HG03558 (cell line): ENCODE measurements around the gene KIAA1671.

ENCODE experiments used
- ATAC-seq: cut with Tn5 transposase; IDR thresholded peaks from one replicate; pipeline ENCODE4 v1.9.1; 2021; ENCODE audit warnings: moderate number of reproducible peaks; ENCODE audit not compliant: unreplicated experiment; ENCODE audit errors: extremely low read depth

KIAA1671 gene

DNA sequence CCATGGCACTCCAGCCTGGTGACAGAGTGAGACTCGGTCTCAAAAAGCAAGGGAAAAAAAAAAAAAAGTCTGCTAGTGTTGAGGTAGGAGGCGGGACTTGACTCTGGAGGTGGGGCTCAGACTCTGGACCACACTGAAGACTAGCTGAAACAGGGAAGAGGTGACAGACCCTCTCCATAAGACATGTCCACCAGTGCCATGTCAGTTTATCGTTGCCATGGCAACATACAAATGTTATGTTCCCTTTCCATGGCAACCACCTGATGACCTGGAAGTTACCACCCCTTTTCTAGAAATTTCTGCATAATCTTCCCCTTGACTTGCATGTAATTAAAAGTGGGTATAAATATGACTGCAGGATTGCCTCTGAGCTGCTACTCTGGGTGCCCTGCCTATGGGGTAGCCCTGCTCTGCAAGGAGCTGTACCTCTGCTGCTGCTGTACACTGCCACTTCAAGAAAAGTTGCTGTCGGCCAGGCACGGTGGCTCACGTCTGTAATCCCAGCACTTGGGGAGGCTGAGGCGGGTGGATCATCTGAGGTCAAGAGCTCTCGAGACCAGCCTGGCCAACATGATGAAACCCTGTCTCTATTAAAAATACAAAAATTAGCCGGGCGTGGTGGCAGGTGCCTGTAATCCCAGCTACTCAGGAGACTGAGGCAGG, 55.1 kb downstream of the KIAA1671 start:
- no peak for ATAC-seq

DNA sequence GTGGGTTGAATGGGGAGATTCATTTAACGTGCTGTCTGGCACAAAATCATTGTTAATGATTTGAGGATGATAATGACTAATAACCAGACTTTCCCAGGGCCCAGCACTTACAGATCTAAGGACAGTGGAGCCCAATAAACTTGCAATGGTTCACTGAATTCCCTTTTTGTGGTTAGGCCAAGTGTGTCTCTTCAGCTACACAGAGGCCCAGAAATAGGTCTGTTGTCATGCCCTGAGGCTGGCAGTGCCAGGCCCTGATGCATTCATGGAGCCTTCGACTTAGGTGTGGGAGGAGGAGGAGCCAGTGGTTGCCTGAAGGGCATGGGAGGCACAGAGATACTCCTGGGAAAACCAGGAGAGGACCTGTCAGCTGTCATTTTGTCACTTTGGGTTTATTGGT, 56.1 kb downstream of the KIAA1671 start:
- no peak for ATAC-seq

DNA sequence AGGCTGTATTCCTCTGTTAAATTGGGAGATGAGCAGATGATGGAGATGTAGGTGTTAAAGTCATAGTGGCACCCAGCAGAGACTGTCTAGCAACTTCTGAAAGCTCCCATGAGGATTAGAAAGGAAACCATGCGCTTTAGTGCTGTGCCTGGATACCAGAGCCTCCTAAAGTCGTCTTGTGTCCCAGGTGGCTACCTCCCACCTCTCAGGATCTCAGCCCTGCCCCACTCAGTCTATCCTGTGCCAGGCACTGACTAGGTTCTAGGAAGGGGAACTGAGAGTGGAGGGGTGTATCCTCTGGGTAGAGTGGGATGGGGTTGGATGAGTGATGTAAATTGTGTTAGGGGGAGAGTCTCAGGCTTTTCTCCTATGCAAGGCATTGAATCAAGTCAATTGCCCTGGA, 60.2 kb downstream of the KIAA1671 start:
- ATAC-seq, result no peak

DNA sequence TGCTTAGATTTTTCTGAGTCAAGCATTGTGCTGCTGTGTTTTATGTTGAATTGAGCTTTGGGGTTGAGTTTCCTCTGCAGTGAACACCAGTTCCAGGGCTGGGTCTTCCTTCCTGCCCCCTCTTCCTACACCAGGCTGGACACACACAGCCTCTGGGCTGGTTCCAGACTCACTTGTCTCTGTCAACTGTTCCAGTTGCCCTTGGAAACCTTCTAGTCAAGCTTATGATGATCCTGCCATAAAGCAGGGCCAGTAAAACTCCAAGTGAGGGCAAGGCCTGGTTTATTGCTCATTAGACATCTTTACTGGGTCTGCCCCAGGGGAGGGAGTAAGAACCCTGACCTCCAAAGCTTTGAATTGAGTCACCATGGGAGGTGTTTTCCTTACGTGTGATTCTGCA, 61.1 kb downstream of the KIAA1671 start:
- no peak for ATAC-seq

DNA sequence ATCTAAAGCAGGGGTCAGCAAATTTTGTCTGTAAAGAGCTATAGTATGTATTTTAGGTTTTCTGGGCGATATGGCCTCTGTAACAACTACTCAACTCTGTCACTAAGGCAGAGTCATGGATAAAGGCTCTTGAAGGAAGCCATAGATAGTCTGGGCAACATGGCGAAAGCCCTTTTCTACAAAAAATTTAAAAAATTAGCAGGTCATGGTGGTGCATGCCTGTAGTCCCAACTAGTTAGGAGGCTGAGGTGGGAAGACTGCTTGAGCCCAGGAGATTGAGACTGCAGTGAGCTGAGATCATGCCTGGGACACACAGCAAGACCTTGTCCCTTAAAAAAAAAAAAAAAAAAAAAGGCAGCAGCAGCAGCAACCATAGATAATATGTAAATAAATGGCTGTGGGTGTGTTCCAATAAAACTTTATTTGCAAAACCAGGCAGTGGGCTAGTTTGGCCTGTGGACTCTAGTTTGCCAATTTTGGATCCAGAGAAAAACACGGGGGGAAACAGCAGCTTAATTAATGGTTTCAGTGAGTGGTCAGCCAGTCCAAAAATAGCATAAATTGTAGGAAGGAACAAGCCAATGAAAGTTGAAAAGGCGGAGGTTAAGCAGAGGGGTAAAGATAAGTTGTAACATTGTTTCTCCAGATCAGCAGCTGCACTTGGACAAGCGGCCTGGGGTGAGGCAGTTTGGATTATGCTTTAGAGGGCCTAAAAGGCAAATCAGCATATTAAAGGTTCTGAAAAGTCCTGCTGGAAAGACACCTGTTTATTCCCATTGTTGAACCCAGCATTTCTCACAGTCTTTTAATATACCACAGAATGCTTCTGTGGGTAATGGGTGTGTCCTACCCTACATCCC, 62.6 kb downstream of the KIAA1671 start:
- no peak for ATAC-seq

DNA sequence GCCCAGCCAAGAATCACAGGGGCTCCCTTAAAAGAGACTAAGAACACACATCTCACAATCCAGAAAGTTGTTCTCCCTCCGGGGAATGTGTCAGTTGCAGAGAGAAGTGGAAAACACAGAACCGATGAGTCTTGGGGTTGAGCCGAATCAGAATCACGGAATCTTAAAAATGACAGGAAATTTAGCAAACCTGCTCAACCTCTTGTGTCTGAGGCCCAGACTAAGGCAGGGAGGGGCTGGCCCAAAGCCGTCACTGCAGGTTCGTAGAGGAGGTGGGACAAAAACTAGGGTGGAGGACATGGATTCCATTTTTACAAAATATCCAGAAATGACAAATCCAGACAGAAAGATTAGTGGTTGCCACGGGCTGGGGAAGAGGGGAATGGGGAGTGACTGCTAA, 63.8 kb downstream of the KIAA1671 start:
- ATAC-seq, result no peak

DNA sequence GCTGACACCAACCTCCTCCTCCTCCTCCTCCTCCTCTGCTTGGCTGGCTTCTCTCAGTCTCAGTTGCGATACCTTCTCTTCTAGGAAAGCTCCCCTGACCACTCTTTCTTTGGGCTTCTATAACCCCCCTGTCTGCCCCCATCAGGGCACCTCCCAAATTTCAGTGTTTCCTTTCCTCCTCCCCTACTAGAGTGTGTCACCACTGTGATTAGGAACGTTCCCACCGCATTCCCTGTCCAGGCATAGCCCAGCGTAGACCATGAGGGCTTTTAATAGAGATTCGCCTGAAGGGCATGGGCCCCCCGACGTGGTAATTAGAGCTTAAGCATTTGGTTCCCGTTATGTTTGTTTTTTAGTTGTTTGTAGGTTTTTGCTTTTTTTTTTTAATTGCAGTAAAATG, 65.5 kb downstream of the KIAA1671 start:
- no peak for ATAC-seq

DNA sequence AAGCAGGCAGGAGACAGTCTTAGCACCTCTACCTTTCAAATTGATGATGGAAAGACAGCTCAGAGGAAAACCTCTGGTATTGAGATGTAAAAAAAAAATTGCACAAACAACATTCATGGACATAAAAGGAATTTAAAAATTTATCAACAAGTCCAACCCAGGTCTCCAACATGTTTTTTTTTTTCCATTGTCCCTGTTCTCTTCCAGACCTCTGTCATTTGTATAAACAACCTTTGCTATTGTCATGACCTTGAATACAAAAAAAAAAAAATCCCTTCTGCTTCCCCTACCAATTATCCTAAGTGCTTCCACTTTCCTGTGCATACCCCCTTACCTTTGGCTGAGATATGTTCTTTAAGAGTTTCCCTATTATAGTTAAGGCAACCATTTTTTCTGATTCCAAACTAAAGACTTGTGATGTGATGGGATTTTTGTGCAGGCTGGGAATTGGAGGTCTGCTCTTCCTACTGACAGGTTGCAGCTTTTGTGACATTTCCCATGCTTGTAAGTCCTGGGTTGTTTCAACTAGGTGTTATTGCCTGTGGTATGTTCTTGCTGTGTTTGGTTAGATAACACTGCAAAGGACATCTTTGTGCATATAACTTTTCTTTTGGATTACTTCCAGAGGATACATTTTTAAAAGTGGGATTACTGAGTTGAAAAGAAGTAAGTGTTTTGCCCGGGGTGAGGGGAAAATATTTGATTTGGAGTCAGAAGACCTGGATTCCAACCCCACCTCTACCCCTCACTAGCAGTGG, 67.1 kb downstream of the KIAA1671 start:
- ATAC-seq, result no peak

DNA sequence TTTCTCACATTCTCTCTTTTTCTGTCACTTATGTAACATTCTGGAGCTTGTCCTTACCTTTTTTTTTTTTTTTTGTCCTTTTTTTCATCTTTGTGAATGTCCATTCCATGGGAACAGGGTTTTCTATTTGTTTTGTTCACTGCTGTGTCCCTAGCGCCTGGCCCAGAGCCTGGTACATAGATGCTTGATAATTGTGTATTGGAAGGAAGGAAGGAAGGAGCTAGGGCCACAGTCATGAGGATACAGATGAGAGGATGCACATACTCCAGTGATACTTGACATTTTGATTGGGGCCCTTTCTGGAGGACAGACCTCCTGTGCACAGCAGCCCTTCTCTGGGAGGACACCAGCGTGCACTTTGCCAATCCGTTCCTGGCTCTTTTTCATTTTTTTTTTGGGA, 68.9 kb downstream of the KIAA1671 start:
- no peak for ATAC-seq

DNA sequence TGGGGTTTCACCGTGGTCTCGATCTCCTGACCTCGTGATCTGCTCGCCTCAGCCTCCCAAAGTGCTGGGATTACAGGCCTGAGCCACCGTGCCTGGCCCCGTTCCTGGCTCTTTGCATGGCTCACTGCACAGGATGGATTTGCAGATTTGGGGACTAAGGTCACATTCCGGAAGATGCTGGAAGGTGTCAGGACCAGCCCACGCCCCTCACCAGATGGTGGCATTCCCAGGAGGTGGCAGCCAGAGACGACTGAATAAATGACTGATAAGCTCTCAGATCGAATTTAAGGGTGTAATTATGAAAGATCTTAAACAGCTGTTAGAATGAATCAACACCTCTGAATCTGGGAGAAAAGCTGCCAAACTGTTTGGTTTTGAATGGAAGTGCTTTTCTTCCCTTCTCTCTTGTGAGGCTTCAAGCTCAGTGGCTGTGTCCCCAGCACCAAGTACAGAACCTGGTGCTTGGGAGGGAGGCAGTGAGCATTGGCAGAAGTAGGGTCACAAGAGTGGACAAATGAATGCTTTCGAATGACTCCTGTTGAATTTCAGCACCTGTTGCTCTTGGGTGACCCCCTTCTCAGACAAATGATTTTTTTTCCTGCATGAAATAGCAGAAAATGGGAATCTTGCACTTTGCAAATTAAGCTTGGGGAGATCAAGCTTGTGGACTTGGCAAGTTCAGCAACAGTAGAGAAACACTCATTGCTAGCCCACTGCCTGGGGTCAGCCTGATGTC, 69.6 kb downstream of the KIAA1671 start:
- no peak for ATAC-seq

DNA sequence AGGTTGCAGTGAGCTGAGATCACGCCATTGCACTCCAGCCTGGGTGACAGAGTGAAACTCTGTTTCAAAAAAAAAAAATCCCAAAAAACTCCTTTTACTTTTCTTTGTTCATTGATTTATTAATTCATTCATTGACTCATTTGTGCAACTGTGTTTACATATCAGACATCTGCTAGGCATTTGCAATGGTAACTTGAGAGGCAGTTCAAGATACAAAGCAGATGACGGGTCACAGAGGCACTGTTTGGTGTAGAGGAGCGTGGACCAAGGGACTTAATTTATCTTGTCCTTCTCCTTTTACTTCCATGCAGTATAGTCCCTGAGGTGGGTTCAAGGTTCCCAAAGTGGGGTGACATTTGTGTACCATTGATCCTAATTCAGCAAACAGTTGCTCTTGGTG, 71.4 kb downstream of the KIAA1671 start:
- no peak for ATAC-seq

DNA sequence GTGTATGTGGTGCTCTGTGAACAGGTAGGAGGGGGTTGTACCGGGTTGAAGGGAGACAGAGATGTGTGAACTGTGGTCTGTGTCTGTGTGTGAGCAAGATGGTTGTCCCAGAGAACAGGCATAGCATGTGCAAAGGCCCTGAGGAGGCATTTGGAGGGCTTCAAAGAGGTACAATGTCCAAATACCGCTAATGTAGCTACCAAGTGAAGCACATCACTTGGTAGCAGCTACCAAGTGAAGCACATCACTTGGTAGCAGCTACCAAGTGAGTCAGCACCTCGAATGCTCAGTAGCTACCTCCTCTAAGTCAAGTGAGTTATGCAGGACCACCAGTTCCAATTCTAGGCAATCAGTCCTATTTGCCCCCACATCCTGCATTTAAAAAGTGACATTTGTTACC, 72.4 kb downstream of the KIAA1671 start:
- ATAC-seq, result no peak

DNA sequence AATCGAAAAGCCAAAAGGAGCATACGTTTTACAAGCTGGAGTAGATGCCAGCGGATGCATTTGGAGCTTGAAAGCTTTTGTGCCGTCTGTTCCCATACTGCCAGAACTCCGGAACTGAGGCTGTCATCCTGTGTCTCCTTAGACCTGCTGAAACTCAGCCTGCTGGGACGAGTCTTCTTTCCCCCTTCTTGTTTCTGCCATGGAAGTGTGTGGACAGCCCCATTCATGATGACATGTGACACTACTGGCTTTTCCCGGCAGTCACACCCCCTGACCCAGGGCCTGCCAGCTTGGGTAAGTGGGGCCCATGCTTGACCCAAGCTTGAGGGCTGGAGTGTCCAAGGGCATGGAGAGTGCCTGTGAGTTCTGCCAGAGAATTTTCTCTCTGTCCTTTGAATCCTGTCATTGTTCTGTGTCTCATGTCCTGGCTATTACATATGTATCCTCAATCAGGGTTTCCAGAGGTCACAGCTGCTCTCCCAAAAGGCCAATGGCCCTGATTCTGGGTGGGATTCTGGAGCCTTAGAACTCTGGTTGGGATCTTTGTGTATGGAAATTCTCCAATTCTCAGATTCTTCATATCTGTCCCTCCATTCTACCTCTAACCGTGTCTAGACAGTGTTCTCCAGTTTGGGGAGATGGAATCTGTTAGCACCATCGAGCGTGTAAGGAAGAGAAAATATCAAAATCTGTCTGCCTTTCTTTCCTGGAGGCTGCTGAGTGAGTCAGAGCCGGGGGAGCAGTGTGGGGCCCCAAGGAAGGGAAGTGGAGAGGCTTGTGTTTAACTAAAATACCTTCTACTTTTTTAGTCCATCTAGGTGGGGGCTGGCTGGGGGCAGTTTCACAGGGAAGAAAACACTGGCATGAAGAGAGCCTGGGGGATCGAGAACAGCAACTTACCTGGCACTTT, 73.2 kb downstream of the KIAA1671 start:
- no peak for ATAC-seq

DNA sequence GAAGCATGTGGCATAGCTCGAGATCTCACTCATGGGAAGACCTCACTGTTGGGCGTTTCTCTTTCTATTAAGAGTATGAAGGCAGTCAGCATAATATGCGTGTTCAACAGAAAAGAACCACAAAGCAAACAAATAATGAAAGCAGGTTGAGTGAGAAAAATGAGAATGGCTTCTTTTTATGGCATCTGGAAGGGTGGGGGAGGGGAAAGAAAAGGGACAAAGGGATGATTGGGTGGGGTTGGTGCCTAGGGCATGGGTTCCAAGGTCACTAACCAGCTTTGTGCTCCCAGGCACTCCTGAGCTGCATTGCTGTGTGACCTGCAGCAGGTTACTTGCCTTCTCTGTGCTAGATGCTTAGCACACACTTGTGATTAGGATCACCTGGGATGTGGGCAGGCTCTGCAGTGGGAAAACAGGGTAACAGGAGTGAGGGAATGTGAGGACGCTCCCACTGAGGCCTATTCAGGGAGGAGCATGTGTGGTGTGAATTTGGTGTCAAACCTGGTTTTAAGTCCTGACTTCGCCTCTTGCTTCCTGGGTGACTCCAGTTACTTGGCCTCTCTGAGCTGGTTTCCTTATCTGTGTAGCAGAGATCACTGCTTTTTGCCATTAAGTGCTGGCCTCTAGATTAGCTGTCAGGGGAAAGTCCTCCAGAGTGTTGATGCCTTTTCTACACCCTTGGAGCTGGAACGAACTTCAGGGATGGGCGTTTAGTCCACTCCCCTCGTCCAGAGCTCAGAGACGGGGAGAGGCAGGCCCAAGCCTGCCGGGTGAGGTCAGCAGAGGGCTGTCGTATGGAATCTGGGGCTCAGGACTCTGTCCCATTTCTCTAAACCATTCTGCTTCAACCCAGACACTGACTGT, 74.8 kb downstream of the KIAA1671 start:
- ATAC-seq, result no peak

DNA sequence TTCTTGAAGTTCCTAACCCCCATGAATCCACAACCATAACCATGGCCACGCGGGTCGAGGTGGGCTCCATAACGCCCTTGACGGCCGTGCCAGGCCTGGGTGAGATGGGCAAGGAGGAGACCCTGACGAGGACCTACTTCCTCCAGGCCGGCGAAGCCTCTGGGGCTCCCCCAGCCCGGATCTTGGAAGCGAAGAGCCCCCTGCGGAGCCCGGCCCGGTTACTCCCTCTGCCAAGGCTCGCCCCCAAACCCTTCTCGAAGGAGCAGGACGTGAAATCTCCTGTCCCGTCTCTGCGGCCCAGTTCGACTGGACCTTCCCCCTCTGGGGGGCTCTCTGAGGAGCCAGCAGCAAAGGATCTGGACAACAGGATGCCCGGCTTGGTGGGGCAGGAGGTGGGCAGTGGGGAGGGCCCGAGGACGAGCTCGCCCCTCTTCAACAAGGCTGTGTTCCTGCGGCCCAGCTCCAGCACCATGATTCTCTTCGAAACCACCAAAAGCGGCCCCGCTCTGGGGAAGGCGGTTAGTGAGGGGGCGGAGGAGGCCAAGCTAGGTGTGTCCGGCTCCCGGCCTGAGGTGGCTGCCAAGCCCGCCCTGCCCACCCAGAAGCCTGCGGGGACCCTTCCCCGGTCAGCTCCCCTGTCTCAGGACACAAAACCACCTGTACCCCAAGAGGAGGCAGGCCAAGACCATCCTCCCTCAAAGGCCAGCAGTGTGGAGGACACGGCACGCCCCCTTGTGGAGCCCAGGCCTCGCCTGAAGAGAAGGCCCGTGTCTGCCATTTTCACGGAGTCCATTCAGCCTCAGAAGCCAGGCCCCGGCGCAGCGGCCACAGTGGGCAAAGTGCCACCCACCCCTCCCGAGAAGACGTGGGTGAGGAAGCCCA, 75.7 kb downstream of the KIAA1671 start:
- no peak for ATAC-seq

DNA sequence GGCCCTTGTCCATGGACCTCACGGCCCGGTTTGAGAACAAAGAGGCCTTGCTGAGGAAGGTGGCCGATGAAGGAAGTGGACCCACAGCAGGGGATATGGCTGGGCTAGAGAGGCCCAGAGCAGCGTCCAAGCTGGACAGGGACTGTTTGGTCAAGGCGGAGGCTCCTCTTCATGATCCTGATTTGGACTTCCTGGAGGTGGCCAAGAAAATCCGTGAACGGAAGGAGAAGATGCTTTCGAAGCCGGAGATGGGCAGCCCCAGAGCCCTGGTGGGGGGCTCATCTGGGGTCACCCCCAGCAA, 76.3 kb downstream of the KIAA1671 start:
- no peak for ATAC-seq

DNA sequence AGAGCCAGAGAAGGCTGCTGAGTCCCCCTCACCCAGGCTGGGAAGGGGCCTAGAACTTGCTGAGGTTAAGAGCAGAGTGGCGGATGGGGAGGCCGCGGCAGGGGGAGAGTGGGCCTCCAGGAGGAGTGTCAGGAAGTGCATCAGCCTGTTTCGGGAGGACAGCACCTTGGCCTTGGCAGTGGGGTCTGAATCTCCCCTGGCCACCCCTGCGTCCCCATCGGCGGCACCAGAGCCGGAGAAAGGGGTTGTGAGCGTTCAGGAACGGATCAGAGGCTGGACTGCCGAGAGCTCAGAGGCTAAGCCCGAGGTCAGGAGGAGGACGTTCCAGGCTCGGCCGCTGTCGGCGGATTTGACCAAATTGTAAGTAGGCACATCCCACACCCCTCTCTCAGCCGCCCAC, 76.7 kb downstream of the KIAA1671 start:
- ATAC-seq, result no peak

DNA sequence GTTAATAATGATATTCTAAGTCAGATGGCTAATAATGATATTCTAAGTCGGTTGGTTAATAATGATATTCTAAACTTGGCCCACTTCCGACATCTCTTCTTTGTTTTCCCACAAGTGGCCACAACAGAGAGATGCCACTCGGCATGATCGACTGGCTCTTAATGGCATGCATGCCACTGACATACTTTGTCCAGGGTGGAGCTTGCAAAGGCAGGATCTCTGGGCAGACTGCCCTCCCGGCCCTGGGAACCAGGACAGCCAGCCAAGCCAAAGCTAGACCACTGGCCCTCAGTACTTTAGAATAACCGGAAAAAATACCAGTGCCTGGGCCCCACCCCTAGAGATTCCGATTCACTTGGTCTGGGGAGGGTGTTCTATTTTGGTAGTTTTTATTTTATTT, 78.1 kb downstream of the KIAA1671 start:
- no peak for ATAC-seq
